ENCODE data around the gene PRKD2. TPM values are rescaled to one million over a fixed set of nuclear protein-coding genes. Genes with fewer than 3 reads are reported as not detected.

PRKD2 gene
- total RNA-seq, 1 experiment from 2014 or later: 100 TPM

GRCh38 chr19:46660551-46661019, 56.3 kb downstream of the PRKD2 start:
- peaks cover 51% of the 10 kb centered on the region for H3K27me3 Mint-ChIP-seq (ENCODE audit: low read depth)
- peak overlapping the region; percentile 76 for H3K4me3 Mint-ChIP-seq
- peaks cover 19% of the 10 kb centered on the region for H3K4me1 Mint-ChIP-seq
- H3K36me3 Mint-ChIP-seq: no peaks in the 10 kb centered on the region
- H3K27ac Mint-ChIP-seq: no peak overlapping the region
- no peaks in the 10 kb centered on the region; the same call in 1 of the 2 replicates for H3K9me3 Mint-ChIP-seq
- ATAC-seq (no peak), DNase-seq (ENCODE audit: low spot score) (peak; percentile 47)
- TF ChIP-seq FOXP1 (CRISPR knock-in tag; IDR thresholded peaks at IDR 0.05; ENCODE audit: borderline replicate concordance) (peak; percentile 62; the same call in 1 of the 2 replicates), ATF2 (CRISPR knock-in tag; IDR thresholded peaks at IDR 0.05; ENCODE audit: borderline replicate concordance, low read depth) (no peak), TP53 (CRISPR knock-in tag; IDR thresholded peaks at IDR 0.05) (no peak), ELF4 (CRISPR knock-in tag; IDR thresholded peaks at IDR 0.05; ENCODE audit: low read depth) (no peak)
- POLR2A ChIA-PET: interaction anchor here (0.9 to 2.0 kb wide), 5 partner anchors 30 to 165 kb away, joined by 3 to 6 read pairs (median 3); partner anchors contain the start of gene PNMA8B
- CTCF ChIA-PET: interaction anchor here (0.6 to 11.0 kb wide), 28 partner anchors 11 to 247 kb away, joined by 3 to 484 read pairs (median 10); partner anchors contain the start of genes CALM3, CCDC8, GNG8 and PRKD2

GRCh38 chr19:46660008-46660517, 56.9 kb downstream of the PRKD2 start:
- ATAC-seq: no peak
- POLR2A ChIA-PET: interaction anchor here (0.9 to 1.5 kb wide), 2 partner anchors 43 to 128 kb away, joined by 3 to 4 read pairs; partner anchors contain the start of gene SLC1A5
- H3K4me3 Mint-ChIP-seq: peak overlapping the region; percentile 76

GRCh38 chr19:46659151-46660007, 57.5 kb downstream of the PRKD2 start:
- H3K27me3 Mint-ChIP-seq (ENCODE audit: low read depth): peaks cover 51% of the 10 kb centered on the region
- TF ChIP-seq SP1 (CRISPR knock-in tag; conservative IDR thresholded peaks at IDR 0.05) (0 out of 2 replicates have a peak, but pooled peaks have one; percentile 18), ZNF263 (CRISPR knock-in tag; IDR thresholded peaks at IDR 0.05; ENCODE audit: low read depth) (peak; percentile 31; the same call in 1 of the 2 replicates), ZBTB43 (CRISPR knock-in tag; IDR thresholded peaks at IDR 0.05) (no peak), JUN (CRISPR knock-in tag; IDR thresholded peaks at IDR 0.05) (no peak), ZNF281 (CRISPR knock-in tag; IDR thresholded peaks at IDR 0.05) (peak; percentile 35; the same call in 1 of the 2 replicates), E2F1 (CRISPR knock-in tag; IDR thresholded peaks at IDR 0.05) (no peak), TEAD4 (CRISPR knock-in tag; IDR thresholded peaks at IDR 0.05) (no peak), ZNF423 (CRISPR knock-in tag; IDR thresholded peaks at IDR 0.05) (no peak), NFATC4 (CRISPR knock-in tag; IDR thresholded peaks at IDR 0.05) (no peak)
- H3K4me1 Mint-ChIP-seq: peaks cover 26% of the 10 kb centered on the region
- ChIA-PET POLR2A (interaction anchor here (0.9 to 1.5 kb wide), 3 partner anchors 42 to 129 kb away, joined by 3 to 4 read pairs (median 3); partner anchors contain the start of gene SLC1A5), CTCF (interaction anchor here (0.6 to 11.0 kb wide), 12 partner anchors 9 to 288 kb away, joined by 3 to 484 read pairs (median 4); partner anchors contain the start of gene CALM3)
- H3K9me3 Mint-ChIP-seq: no peaks in the 10 kb centered on the region; the same call in 1 of the 2 replicates
- peak overlapping the region; percentile 16; the same call in 1 of the 2 replicates for H3K27ac Mint-ChIP-seq
- peak overlapping the region; percentile 76 for H3K4me3 Mint-ChIP-seq
- H3K36me3 Mint-ChIP-seq: no peaks in the 10 kb centered on the region
- DNase-seq (ENCODE audit: low spot score): peak; percentile 63
- no peak for ATAC-seq

More at GRCh38 chr19:46660008-46660517, 56.9 kb downstream of the PRKD2 start:
- DNase-seq (ENCODE audit: low spot score): peak; percentile 38
- H3K36me3 Mint-ChIP-seq: no peaks in the 10 kb centered on the region
- H3K27me3 Mint-ChIP-seq (ENCODE audit: low read depth): peaks cover 51% of the 10 kb centered on the region
- no peak overlapping the region for H3K27ac Mint-ChIP-seq
- TF ChIP-seq ATF3 (CRISPR knock-in tag; conservative IDR thresholded peaks at IDR 0.05) (no peak), MYBL2 (CRISPR knock-in tag; IDR thresholded peaks at IDR 0.05) (0 out of 2 replicates have a peak, but pooled peaks have one; percentile 5), EMX1 (CRISPR knock-in tag; IDR thresholded peaks at IDR 0.05) (no peak)
- H3K9me3 Mint-ChIP-seq: no peaks in the 10 kb centered on the region; the same call in 1 of the 2 replicates
- H3K4me1 Mint-ChIP-seq: peaks cover 20% of the 10 kb centered on the region
- CTCF ChIA-PET: interaction anchor here (0.6 to 11.0 kb wide), 10 partner anchors 10 to 130 kb away, joined by 3 to 484 read pairs (median 4); no protein-coding TSS in a partner anchor
